Airway epithelial cell (primary cell): ENCODE results near the gene OR10G4. TPM values are rescaled to one million over a fixed set of nuclear protein-coding genes. Genes with fewer than 3 reads are reported as not detected.

Experiments used
- total RNA-seq: library from RNA; depleted of rRNA; stranded (reverse); fragments of >200 nt; gene quantifications from 2 replicates; pipeline ENCODE4 v1.2.3, GENCODE V29; 2015

The OR10G4 gene, protein sequence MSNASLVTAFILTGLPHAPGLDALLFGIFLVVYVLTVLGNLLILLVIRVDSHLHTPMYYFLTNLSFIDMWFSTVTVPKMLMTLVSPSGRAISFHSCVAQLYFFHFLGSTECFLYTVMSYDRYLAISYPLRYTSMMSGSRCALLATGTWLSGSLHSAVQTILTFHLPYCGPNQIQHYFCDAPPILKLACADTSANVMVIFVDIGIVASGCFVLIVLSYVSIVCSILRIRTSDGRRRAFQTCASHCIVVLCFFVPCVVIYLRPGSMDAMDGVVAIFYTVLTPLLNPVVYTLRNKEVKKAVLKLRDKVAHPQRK
- total RNA-seq = not detected in 2 replicates

DNA sequence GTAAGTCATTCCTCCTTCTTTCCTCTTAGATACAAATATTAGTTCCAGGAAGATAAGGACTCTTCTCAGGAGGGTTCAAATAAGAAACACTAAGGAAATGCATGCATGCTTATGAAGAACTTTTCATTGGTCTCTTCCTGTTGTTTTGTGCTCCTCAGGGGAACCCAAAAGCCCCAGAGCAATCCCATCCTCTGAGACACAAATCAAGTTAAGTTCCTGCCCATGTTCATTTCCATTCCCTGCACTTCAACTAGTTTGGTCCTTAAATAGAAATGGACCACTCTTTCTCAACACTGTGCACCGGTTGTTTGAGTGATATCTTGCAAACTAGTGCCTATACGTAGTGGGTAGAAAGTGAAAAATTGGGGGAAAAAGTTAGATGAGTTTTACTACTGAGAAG is at the start of gene OR10G4:
OR10G4 (plus strand) TSS at position 301 of the 400 bp plus-strand sequence. CDS start 2,578 bp downstream, outside the sequence.

DNA sequence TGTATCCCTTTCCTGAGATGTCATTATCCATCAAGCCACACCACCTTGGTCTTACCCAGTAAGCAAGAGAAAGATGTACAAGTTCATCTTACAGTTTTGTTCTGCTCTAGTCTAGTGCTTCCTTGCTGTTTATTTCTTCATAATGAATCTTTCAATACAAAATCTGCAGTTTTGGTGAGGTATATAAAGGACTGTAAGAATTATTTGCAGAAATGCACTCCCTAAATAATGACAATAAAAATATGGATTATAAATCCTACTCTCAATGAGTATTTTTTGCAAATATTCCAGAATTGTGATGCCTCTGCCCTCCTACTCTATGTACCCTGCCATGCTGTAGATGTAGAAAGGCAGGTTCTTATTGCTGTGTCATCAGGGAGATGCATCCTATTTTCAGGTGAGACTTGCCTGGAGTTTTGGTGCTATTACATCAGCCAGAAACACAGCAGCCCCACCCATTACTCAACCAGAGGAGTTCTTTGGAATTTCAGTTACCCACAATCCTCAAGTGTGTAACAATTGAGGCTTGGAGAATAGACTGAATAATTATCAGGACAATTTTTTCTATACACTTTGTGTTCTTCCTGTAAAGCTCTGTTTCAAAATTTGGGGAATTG is 35.0 kb upstream of the OR10G4 start, which contains the start of gene OR10S1:
OR10S1 (minus strand) TSS at position 51 of the 617 bp plus-strand sequence. CDS start 117 bp downstream, outside the sequence.

DNA sequence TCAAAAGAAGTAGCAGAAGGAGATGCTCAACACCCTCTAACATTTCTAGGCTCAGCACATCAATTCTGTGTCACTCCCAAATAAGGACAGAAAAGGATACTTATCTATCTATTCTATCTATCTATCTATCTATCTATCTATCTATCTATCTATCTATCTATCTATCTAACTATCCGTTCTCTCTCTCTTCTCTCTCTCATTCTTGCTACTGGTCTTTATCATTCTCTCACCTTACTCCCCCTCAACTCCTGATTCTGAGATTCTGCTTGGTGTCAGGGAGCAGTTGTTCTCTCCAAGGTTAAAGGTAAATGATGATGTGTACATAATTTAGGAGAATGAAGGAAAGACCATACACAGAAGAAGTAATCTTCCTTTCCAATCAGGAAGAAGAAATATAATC is 17.7 kb upstream of the OR10G4 start, which contains the start of gene OR10G6:
OR10G6 (minus strand) TSS at position 43 of the 400 bp plus-strand sequence; CDS start at position 43, 0 bp downstream.

GRCh38 chr11:124026498-124026897 is 13.7 kb downstream of the OR10G4 start, which contains the start of gene OR10G8:
TSS of gene OR10G8 (plus strand) at chr11:124026798. CDS start at chr11:124029623, 2,825 bp downstream.

GRCh38 chr11:124041254-124041653 is 28.5 kb downstream of the OR10G4 start, which contains the start of gene OR10G7:
TSS of gene OR10G7 (minus strand) at chr11:124041325. CDS start at chr11:124039001, 2,324 bp downstream.

Other genes starting within 250 kb of the OR10G4 start
- not detected in 2 replicates for gene OR6M1, start 206.6 kb upstream of the OR10G4 start, total RNA-seq
- not detected in 2 replicates for gene TMEM225, start 127.3 kb upstream of the OR10G4 start, total RNA-seq
- gene OR8D4, start 110.8 kb upstream of the OR10G4 start, total RNA-seq = not detected in 2 replicates
- not detected in 2 replicates for gene OR4D5, start 73.4 kb upstream of the OR10G4 start, total RNA-seq
- gene OR6T1, start 69.2 kb upstream of the OR10G4 start, total RNA-seq = not detected in 2 replicates
- not detected in 2 replicates for gene OR10S1, start 35.2 kb upstream of the OR10G4 start, total RNA-seq
- gene OR10G6, start 17.8 kb upstream of the OR10G4 start, total RNA-seq = not detected in 2 replicates
- gene OR10G9, start 10.0 kb downstream of the OR10G4 start, total RNA-seq = not detected in 2 replicates
- gene OR10G8, start 13.8 kb downstream of the OR10G4 start, total RNA-seq = not detected in 2 replicates
- not detected in 2 replicates for gene OR10G7, start 28.3 kb downstream of the OR10G4 start, total RNA-seq
- 7.3 and 7.8 TPM in 2 replicates for gene VWA5A, start 102.5 kb downstream of the OR10G4 start, total RNA-seq
- gene OR10D3, start 170.3 kb downstream of the OR10G4 start, total RNA-seq = not detected in 2 replicates
- gene OR8G1, start 228.1 kb downstream of the OR10G4 start, total RNA-seq = not detected in 2 replicates
- gene OR8G5, start 243.4 kb downstream of the OR10G4 start, total RNA-seq = not detected in 2 replicates